GM21737 (cell line): Measurements from ENCODE around the gene BUD13.
A peak's percentile ranks its signal among the peaks of the same experiment; 100 is the strongest.

Source experiments
- ATAC-seq: cut with Tn5 transposase; IDR thresholded peaks from one replicate; pipeline ENCODE4 v1.9.1; 2021; ENCODE audit warnings: mild to moderate bottlenecking, moderate library complexity; ENCODE audit not compliant: unreplicated experiment

BUD13 gene

GRCh38 chr11:116792869-116793771, 20.3 kb upstream of the BUD13 start:
- ATAC-seq, result no peak

DNA sequence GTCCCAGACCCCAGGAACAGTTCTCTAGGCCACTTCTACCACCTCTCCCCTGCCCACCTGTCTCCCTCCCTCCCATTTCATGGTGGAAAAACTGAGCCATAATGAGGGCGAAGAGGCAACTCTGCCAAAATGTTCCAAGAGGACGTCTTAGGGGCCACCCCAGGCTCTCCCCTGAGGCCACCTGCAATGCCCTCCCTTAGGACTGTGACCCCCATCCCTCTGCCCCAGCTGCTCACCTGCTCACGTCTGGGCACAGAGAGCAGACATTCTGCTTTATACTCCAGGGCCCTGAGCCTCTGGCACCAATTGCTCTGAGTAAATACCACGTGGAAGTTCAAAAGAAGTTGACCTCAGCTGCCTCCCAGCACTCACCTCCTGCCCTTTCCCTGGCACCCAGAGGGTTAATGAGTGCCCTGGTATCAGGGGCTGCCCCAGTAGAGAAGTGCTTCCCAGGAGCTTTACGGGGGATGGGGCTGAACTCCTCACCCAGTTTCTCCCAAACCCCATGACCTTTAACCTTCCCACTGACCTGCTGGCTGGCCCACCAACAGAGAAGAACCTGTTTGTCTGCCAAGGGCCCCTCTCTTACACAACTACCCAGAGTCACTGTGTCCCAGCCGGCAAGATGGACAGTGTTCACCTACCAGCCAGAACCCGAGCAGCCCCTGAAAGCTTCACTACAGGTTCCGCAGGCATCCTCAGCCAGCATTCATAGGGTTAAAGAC, 19.5 kb upstream of the BUD13 start:
- ATAC-seq, result no peak

DNA sequence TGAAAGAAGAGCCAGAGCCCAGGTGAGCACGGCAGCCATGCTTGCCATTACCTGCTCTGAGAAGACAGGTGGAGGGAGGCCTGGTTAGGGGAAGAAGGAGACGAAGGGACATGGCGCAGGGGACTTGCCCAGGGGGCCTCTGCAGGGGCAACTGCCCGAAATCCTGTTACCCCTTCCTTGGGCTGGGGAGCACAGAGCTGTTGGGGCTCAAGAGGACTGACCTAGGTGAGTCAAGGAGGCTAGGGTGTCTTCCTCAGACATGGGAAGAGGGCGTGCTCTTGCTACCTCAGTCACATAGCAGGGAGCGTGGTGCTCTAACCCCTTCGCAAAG, 19.0 kb upstream of the BUD13 start, which contains the start of gene APOA5:
TSS of gene APOA5 (minus strand) at position 67 of the 331 bp plus-strand sequence. CDS start at position 48, 19 bp downstream.
- no peak for ATAC-seq

- no peak for ATAC-seq
Measured at GRCh38 chr11:116791002-116791812, 18.4 kb upstream of the BUD13 start.

DNA sequence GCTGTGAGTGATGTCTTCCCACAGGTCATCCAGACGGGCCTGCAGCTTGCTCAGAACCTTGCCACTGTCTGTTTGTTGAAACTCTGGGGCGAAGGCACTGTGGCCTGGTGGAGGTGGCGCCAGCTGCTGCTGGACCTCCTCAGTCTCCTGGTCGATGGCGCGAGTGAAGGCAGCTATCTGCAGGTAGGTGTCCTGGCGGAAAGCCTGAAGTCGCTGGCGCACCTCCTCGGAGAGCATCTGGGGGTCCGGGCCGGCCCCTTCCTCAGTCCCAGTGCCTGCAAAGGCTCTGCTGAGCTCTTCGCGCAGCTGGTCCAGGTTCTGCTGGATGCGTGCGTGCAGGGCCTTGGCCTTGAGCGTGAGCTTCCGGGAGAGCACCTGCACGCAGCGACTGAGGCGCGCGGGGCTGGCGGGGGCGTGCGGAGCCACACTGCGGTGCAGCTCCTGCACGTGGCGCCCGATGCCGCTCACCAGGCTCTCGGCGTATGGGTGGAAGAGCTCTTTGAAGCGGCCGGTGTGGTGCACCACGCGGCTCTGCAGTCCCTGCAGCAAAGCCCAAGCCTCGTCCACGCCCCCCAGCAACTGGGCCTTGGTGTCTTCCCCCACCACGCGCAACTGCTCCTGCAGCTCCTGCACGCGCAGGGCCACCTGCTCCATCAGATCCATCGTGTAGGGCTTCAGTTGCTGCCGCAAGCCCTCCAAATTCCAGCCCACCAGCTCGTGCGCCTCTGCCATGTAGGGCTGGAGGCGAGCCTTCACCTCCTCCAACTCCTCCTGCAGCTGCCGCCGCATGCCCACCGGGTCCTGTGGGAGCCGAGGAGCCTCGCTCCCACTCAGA, 17.6 kb upstream of the BUD13 start:
- no peak for ATAC-seq

DNA sequence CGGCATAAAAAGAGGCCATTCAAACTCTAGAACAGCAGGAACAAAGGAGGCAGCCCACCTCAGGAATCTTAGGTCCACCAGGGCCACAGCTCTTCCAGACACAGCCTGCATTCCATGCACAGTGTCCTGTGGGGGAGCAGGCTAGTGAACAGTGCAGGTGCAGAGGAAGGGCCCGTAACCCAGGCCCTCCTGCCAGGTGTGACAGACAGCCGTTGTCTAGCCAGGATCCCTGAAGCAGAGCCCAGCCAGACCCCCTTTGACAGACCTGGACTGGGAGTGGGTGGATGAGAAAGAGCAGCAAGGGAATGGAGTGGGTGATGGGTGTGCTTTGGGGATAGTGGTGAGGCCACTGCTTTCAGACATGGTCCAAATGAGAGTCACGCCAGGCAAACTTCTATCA, 16.2 kb upstream of the BUD13 start:
- no peak for ATAC-seq

GRCh38 chr11:116788534-116788933, 15.7 kb upstream of the BUD13 start:
- no peak for ATAC-seq

- ATAC-seq, result peak; percentile 84
Measured at GRCh38 chr11:116787786-116788486, 15.1 kb upstream of the BUD13 start, which contains the start of gene ZPR1. ZPR1 (minus strand) TSS chr11:116788023; CDS start chr11:116787990, 33 bp downstream.

- no peak for ATAC-seq
Measured at GRCh38 chr11:116787436-116787785, 14.6 kb upstream of the BUD13 start.

DNA sequence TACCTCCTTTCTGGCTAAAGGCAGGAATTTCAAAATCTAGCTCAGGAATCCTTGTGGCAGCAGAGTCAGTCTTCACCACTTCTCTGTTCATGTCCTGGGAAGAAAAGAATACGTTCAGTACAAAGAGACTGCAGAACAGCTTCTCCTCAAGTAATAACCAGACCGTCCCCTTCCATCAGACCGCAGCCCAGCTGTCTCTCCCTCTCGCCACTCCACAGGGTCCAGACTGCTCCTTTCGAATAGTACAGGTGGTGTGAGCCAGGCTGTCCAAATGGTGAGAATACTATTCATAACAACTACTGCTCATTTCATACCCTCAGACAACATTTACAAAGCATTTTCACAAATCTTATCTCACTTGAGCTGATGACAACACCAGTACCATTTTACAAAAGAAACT, 14.2 kb upstream of the BUD13 start:
- ATAC-seq, result no peak

GRCh38 chr11:116786326-116786725, 13.5 kb upstream of the BUD13 start:
- ATAC-seq, result no peak

- ATAC-seq, result no peak
Measured at GRCh38 chr11:116782728-116783127, 9.9 kb upstream of the BUD13 start.

GRCh38 chr11:116778556-116778955, 5.8 kb upstream of the BUD13 start:
- no peak for ATAC-seq

DNA sequence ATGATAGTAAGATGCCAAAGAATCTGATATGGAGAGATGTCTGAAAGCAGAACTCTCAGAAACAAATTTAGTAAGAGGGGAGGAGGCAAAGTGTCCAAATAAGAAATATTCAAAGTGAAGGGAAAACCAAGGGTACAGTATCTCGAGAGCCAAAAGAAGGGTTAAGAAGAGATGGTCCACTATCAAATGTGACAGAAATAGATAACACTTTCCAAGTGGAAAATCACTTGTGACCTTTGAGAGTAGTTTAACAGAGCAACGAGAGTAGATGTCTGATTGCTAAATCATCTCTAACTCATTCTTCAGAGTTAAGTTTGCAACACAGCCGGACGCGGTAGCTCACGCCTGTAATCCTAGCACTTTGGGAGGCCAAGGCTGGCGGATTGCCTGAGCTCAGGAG, 4.3 kb upstream of the BUD13 start:
- no peak for ATAC-seq

DNA sequence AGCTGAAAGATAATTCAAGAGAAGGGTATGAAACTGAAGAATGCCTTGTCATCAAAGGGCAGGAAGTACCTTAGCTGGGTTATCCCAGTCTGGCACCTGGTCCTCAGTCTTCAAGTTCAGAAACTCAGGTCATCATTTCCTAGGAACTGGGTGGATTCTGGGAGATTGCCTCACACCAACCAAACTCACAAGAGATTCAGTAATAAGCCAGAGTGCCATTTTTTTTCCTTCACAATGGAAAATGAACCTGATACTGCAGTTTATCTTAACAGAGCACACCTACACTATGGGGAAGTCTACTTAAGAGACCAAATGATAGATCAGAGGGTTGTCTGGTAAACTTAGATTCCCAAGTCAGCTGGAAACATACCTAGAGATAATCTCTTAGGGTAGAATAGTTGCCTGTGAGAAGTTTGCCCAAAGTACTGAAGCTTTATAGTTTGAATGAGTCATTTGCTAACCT, 3.8 kb upstream of the BUD13 start:
- ATAC-seq, result no peak

DNA sequence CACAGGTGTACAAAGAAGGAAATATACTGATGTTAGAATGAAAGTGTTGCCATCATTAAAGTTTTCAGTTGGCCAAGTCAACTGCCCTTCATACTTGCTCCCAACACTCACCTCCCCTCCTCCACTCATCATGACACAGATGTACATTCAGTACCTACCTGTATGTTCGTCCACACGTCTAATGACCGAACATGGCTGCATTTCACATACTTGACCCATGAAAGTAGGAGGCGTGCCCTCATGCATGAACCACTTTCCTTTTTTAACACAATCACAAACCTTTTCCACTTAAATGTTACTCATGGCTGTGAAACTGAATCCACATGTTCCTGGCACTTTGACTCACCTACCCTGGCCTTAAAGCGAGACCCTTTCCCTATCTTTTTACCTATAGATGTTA, 3.2 kb upstream of the BUD13 start:
- ATAC-seq, result no peak

- no peak for ATAC-seq
Measured at GRCh38 chr11:116774661-116775060, 1.9 kb upstream of the BUD13 start.

DNA sequence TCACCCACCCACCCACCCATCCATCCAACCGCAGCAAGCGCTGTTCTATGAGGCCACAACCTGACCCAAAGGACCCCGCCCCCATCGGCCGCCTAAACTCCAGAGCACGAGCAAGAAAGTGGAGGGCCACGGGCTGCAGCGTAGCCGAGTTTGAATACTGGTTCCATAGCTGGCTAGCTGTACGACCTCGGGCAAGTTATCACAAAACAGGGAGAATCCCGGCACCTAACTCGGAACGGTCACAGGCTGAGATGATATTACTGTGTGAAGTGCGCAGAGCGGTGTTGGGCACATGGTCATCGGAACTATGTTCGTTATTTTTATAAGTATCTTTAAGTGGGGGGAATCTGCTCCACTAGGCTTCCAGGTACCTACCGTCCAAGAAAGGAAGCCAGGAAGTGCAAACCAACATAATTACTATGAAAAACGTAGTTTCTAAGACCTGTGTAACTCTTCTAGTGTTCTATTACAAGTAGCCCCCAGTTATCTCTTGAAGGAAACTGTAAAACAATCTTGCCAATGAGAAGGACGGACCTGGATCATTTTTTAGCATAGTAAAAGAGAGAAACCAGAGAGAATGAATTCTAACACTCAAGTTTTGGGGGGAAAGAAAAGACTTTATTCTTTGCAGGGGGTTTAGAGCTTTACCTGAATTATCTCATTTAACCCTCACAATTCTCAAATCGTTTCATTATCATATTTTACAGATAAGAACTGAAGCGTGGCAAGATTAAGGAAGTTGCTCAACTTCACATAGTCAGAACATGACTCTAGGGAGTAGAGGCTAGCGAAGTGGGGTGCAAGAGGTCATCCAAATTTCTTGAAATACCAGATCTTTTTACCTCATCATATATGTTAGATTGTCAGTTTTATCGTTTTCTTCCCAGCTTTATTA, 663 bp upstream of the BUD13 start:
- ATAC-seq, result peak; percentile 34

GRCh38 chr11:116771935-116772334, 852 bp downstream of the BUD13 start:
- no peak for ATAC-seq
